BE2C (cell line): ENCODE measurements around the gene GASK1B.

ENCODE experiments used
- DNase-seq: peaks from one replicate; pipeline ENCODE4 v3.0.0-alpha.2; 2020
- H3K27me3 ChIP-seq: fragments of 250-450 bp; sonication (Bioruptor Pico); 2 replicates; pipeline ENCODE4 v1.5.1; 2020; ENCODE audit warnings: mild to moderate bottlenecking
- H3K36me3 ChIP-seq: fragments of 250-450 bp; sonication (Bioruptor Pico); 2 replicates; pipeline ENCODE4 v1.5.1; 2020; ENCODE audit warnings: mild to moderate bottlenecking
- H3K4me1 ChIP-seq: fragments of 250-450 bp; sonication (Bioruptor Pico); 2 replicates; pipeline ENCODE4 v1.5.1; 2020
- H3K4me3 ChIP-seq: 2 replicates; pipeline ENCODE4 v1.5.1; 2011; ENCODE audit warnings: low read depth, low read length
- H3K9me3 ChIP-seq: fragments of 250-450 bp; sonication (Bioruptor Pico); 2 replicates; pipeline ENCODE4 v1.5.1; 2020
- CTCF ChIP-seq: IDR thresholded peaks from 2 replicates; pipeline ENCODE4 v1.5.1; 2012; ENCODE audit warnings: mild to moderate bottlenecking, low read depth, low read length

The GASK1B gene

GRCh38 chr4:158128540-158128939 lies 44.3 kb downstream of the GASK1B start:
- H3K4me3 ChIP-seq: no peak overlapping the region
- H3K27me3 ChIP-seq: no peaks in the 10 kb centered on the region
- no peak for DNase-seq
- H3K9me3 ChIP-seq: no peaks in the 10 kb centered on the region
- no peaks in the 10 kb centered on the region for H3K4me1 ChIP-seq
- no peaks in the 10 kb centered on the region for H3K36me3 ChIP-seq
- TF ChIP-seq CTCF: no peak

GRCh38 chr4:158125310-158125709 lies 47.5 kb downstream of the GASK1B start:
- TF ChIP-seq CTCF: no peak
- Histone ChIP-seq H3K36me3 (no peaks in the 10 kb centered on the region), H3K9me3 (no peaks in the 10 kb centered on the region), H3K4me3 (no peak overlapping the region), H3K27me3 (no peaks in the 10 kb centered on the region), H3K4me1 (no peaks in the 10 kb centered on the region)
- no peak for DNase-seq
